ENCODE measurements around the gene HLA-DRB5. TPM values are rescaled to one million over a fixed set of nuclear protein-coding genes. Genes with fewer than 3 reads are reported as not detected.

Gene HLA-DRB5
- total RNA-seq, 1 experiment from 2014 or later = not detected

GRCh38 chr6:32562940-32563339 is 32.9 kb upstream of the HLA-DRB5 start:
- intact Hi-C loops (cut with micrococcal nuclease) = no loop called here
- no peak for DNase-seq (ENCODE audit: unreplicated experiment)
- Mint-ChIP-seq H3K36me3 (ENCODE audit: insufficient read depth, unreplicated experiment) (no peaks in the 10 kb centered on the region), H3K9me3 (ENCODE audit: unreplicated experiment) (no peaks in the 10 kb centered on the region), H3K27me3 (ENCODE audit: insufficient read depth, unreplicated experiment) (peaks cover 13% of the 10 kb centered on the region), H3K27ac (ENCODE audit: low read depth, unreplicated experiment) (no peak overlapping the region), H3K4me3 (ENCODE audit: unreplicated experiment) (no peak overlapping the region), H3K4me1 (ENCODE audit: insufficient read depth, unreplicated experiment) (no peaks in the 10 kb centered on the region)
- no TSS peak for BruUV-seq (replicated peaks)
- CTCF ChIA-PET = no interaction called here
- POLR2A ChIA-PET = no interaction called here
- TF ChIP-seq CTCF (IDR thresholded peaks at IDR 0.05; ENCODE audit: unreplicated experiment) = no peak

- BruUV-seq (replicated peaks) = no TSS peak
- Mint-ChIP-seq H3K4me3 (ENCODE audit: unreplicated experiment) (no peak overlapping the region), H3K27ac (ENCODE audit: low read depth, unreplicated experiment) (no peak overlapping the region), H3K27me3 (ENCODE audit: insufficient read depth, unreplicated experiment) (peaks cover 14% of the 10 kb centered on the region), H3K4me1 (ENCODE audit: insufficient read depth, unreplicated experiment) (no peaks in the 10 kb centered on the region), H3K9me3 (ENCODE audit: unreplicated experiment) (no peaks in the 10 kb centered on the region), H3K36me3 (ENCODE audit: insufficient read depth, unreplicated experiment) (no peaks in the 10 kb centered on the region)
- POLR2A ChIA-PET = no interaction called here
- no peak for DNase-seq (ENCODE audit: unreplicated experiment)
- CTCF ChIA-PET = no interaction called here
- intact Hi-C loops (cut with micrococcal nuclease) = no loop called here
- no peak for TF ChIP-seq CTCF (IDR thresholded peaks at IDR 0.05; ENCODE audit: unreplicated experiment)
Observed at GRCh38 chr6:32559747-32560146, 29.7 kb upstream of the HLA-DRB5 start.

- Mint-ChIP-seq H3K4me3 (ENCODE audit: unreplicated experiment) (no peak overlapping the region), H3K27me3 (ENCODE audit: insufficient read depth, unreplicated experiment) (peaks cover 14% of the 10 kb centered on the region), H3K27ac (ENCODE audit: low read depth, unreplicated experiment) (no peak overlapping the region), H3K9me3 (ENCODE audit: unreplicated experiment) (no peaks in the 10 kb centered on the region), H3K36me3 (ENCODE audit: insufficient read depth, unreplicated experiment) (no peaks in the 10 kb centered on the region), H3K4me1 (ENCODE audit: insufficient read depth, unreplicated experiment) (no peaks in the 10 kb centered on the region)
- no peak for TF ChIP-seq CTCF (IDR thresholded peaks at IDR 0.05; ENCODE audit: unreplicated experiment)
- no peak for DNase-seq (ENCODE audit: unreplicated experiment)
- BruUV-seq (replicated peaks) = no TSS peak
- intact Hi-C loops (cut with micrococcal nuclease) = no loop called here
- ChIA-PET POLR2A (no interaction called here), CTCF (interaction anchor here (0.6 kb wide), 1 partner anchor 36 kb away, joined by 3 read pairs; no protein-coding TSS in a partner anchor)
Observed at GRCh38 chr6:32558426-32559057, 28.5 kb upstream of the HLA-DRB5 start.

GRCh38 chr6:32554116-32554965 is 24.3 kb upstream of the HLA-DRB5 start:
- POLR2A ChIA-PET = no interaction called here
- H3K4me3 Mint-ChIP-seq (ENCODE audit: unreplicated experiment) = no peak overlapping the region
- peaks cover 5% of the 10 kb centered on the region for H3K36me3 Mint-ChIP-seq (ENCODE audit: insufficient read depth, unreplicated experiment)
- DNase-seq (ENCODE audit: unreplicated experiment) = no peak
- TF ChIP-seq CTCF (IDR thresholded peaks at IDR 0.05; ENCODE audit: unreplicated experiment) = no peak
- CTCF ChIA-PET = no interaction called here
- peaks cover 46% of the 10 kb centered on the region for H3K27me3 Mint-ChIP-seq (ENCODE audit: insufficient read depth, unreplicated experiment)
- H3K9me3 Mint-ChIP-seq (ENCODE audit: unreplicated experiment) = no peaks in the 10 kb centered on the region
- no peaks in the 10 kb centered on the region for H3K4me1 Mint-ChIP-seq (ENCODE audit: insufficient read depth, unreplicated experiment)
- intact Hi-C loops (cut with micrococcal nuclease) = no loop called here
- no peak overlapping the region for H3K27ac Mint-ChIP-seq (ENCODE audit: low read depth, unreplicated experiment)
- no TSS peak for BruUV-seq (replicated peaks)
